ENCODE measurements around the gene RNF183.

The RNF183 gene

GRCh38 chr9:113267911-113268566 lies 35.1 kb downstream of the RNF183 start:
- no peaks in the 10 kb centered on the region for H3K9me3 ChIP-seq (ENCODE audit: insufficient read depth, low read length)
- H4K20me1 ChIP-seq (ENCODE audit: low read depth, low read length), result no peaks in the 10 kb centered on the region
- no peak overlapping the region for H3K27ac ChIP-seq (ENCODE audit: low read depth, low read length)
- no peaks in the 10 kb centered on the region for H3K9me2 ChIP-seq (replicated peaks; ENCODE audit: insufficient read depth, low read length)
- H3F3A ChIP-seq (ENCODE audit: insufficient read depth), result no peaks in the 10 kb centered on the region
- H3K36me3 ChIP-seq (ENCODE audit: low read length), result peaks cover 21% of the 10 kb centered on the region; the same call in 1 of the 2 replicates
- no peak overlapping the region for H3K9ac ChIP-seq (ENCODE audit: low read length)
- H3K79me2 ChIP-seq (ENCODE audit: insufficient read depth, low read length), result 0 out of 2 replicates have a peak, but pooled peaks cover 4% of the 10 kb centered on the region
- H3K27me3 ChIP-seq (ENCODE audit: low read length), result no peaks in the 10 kb centered on the region
- H3K4me2 ChIP-seq (ENCODE audit: low read depth, low read length, poor library complexity, severe bottlenecking), result no peak overlapping the region
- no peak overlapping the region for H3K4me3 ChIP-seq (ENCODE audit: insufficient read depth, low read length, poor library complexity, severe bottlenecking)
- H2AFZ ChIP-seq (ENCODE audit: low read depth, low read length, severe bottlenecking), result no peak overlapping the region
- no peak for TF ChIP-seq EZH2phosphoT487 (conservative IDR thresholded peaks at IDR 0.05; ENCODE audit: low read length)
- TF ChIP-seq, protein P1, sequence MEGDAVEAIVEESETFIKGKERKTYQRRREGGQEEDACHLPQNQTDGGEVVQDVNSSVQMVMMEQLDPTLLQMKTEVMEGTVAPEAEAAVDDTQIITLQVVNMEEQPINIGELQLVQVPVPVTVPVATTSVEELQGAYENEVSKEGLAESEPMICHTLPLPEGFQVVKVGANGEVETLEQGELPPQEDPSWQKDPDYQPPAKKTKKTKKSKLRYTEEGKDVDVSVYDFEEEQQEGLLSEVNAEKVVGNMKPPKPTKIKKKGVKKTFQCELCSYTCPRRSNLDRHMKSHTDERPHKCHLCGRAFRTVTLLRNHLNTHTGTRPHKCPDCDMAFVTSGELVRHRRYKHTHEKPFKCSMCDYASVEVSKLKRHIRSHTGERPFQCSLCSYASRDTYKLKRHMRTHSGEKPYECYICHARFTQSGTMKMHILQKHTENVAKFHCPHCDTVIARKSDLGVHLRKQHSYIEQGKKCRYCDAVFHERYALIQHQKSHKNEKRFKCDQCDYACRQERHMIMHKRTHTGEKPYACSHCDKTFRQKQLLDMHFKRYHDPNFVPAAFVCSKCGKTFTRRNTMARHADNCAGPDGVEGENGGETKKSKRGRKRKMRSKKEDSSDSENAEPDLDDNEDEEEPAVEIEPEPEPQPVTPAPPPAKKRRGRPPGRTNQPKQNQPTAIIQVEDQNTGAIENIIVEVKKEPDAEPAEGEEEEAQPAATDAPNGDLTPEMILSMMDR (IDR thresholded peaks at IDR 0.05; ENCODE audit: insufficient read depth, low read length, poor library complexity, severe bottlenecking), result no peak

DNA sequence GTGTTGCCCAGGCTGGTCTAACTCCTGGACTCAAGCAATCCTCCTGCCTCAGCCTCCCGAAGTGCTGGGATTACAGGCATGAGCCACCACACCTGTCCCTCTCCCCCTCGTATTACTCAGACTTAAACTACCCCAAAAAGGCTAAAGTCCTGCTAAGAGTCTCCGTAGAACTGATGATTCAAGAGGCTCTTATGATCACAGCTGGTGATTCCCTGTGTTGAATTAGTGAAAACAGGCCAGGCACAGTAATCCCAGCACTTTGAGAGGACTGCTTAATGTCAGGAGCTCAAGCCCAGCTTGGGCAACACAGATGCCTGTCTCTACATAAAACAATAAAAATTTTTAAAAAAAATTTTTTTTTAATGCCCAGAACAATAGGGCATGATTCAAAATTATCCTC lies 37.0 kb downstream of the RNF183 start:
- Histone ChIP-seq H3K9me3 (ENCODE audit: insufficient read depth, low read length) (no peaks in the 10 kb centered on the region), H3K36me3 (ENCODE audit: low read length) (peaks cover 16% of the 10 kb centered on the region; the same call in 1 of the 2 replicates), H3K79me2 (ENCODE audit: insufficient read depth, low read length) (no peaks in the 10 kb centered on the region), H2AFZ (ENCODE audit: low read depth, low read length, severe bottlenecking) (no peak overlapping the region), H3K4me3 (ENCODE audit: insufficient read depth, low read length, poor library complexity, severe bottlenecking) (no peak overlapping the region), H3K27me3 (ENCODE audit: low read length) (no peaks in the 10 kb centered on the region), H3K9ac (ENCODE audit: low read length) (no peak overlapping the region), H3F3A (ENCODE audit: insufficient read depth) (no peaks in the 10 kb centered on the region), H3K27ac (ENCODE audit: low read depth, low read length) (no peak overlapping the region), H4K20me1 (ENCODE audit: low read depth, low read length) (no peaks in the 10 kb centered on the region), H3K4me2 (ENCODE audit: low read depth, low read length, poor library complexity, severe bottlenecking) (no peak overlapping the region), H3K9me2 (replicated peaks; ENCODE audit: insufficient read depth, low read length) (no peaks in the 10 kb centered on the region)
- no peak for TF ChIP-seq EZH2phosphoT487 (conservative IDR thresholded peaks at IDR 0.05; ENCODE audit: low read length)
- TF ChIP-seq, protein P1 (IDR thresholded peaks at IDR 0.05; ENCODE audit: insufficient read depth, low read length, poor library complexity, severe bottlenecking), result no peak

- no peaks in the 10 kb centered on the region for H3K9me3 ChIP-seq (ENCODE audit: insufficient read depth, low read length)
- no peaks in the 10 kb centered on the region for H3K79me2 ChIP-seq (ENCODE audit: insufficient read depth, low read length)
- H3K27ac ChIP-seq (ENCODE audit: low read depth, low read length), result no peak overlapping the region
- no peak overlapping the region for H2AFZ ChIP-seq (ENCODE audit: low read depth, low read length, severe bottlenecking)
- H3K27me3 ChIP-seq (ENCODE audit: low read length), result no peaks in the 10 kb centered on the region
- peaks cover 4% of the 10 kb centered on the region; the same call in 1 of the 2 replicates for H3K36me3 ChIP-seq (ENCODE audit: low read length)
- H3K9me2 ChIP-seq (replicated peaks; ENCODE audit: insufficient read depth, low read length), result no peaks in the 10 kb centered on the region
- no peaks in the 10 kb centered on the region for H3F3A ChIP-seq (ENCODE audit: insufficient read depth)
- H3K4me2 ChIP-seq (ENCODE audit: low read depth, low read length, poor library complexity, severe bottlenecking), result no peak overlapping the region
- TF ChIP-seq, protein P1 (IDR thresholded peaks at IDR 0.05; ENCODE audit: insufficient read depth, low read length, poor library complexity, severe bottlenecking), result no peak
- no peak for TF ChIP-seq EZH2phosphoT487 (conservative IDR thresholded peaks at IDR 0.05; ENCODE audit: low read length)
- no peak overlapping the region for H3K4me3 ChIP-seq (ENCODE audit: insufficient read depth, low read length, poor library complexity, severe bottlenecking)
- H4K20me1 ChIP-seq (ENCODE audit: low read depth, low read length), result no peaks in the 10 kb centered on the region
- no peak overlapping the region for H3K9ac ChIP-seq (ENCODE audit: low read length)
These were observed 41.1 kb downstream of the RNF183 start for GRCh38 chr9:113261917-113262671.
